HG03025 (cell line): ENCODE results near the gene PF4V1.

ENCODE experiments used
- ATAC-seq: cut with Tn5 transposase; IDR thresholded peaks from one replicate; pipeline ENCODE4 v1.9.1; 2021; ENCODE audit warnings: mild to moderate bottlenecking, moderate library complexity; ENCODE audit not compliant: unreplicated experiment, low FRiP score

Gene PF4V1, protein sequence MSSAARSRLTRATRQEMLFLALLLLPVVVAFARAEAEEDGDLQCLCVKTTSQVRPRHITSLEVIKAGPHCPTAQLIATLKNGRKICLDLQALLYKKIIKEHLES

DNA sequence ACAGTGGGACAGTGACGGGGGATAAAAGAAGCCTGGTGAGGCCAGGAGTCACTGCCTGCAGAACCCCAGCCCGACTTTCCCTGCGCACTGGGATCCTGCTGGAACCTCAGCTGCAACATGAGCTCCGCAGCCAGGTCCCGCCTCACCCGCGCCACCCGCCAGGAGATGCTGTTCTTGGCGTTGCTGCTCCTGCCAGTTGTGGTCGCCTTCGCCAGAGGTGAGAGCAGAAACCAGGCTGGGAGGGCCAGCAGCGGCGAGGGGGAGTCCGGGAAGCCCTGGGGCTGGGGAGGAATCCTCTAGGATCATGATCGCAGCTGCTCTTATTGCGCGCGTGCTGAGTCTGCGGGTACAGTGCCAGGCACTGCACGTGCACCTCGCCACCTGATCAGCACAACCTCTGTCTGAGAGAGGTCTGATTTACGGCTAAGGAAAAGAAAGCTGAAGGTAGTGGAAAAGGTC, at the start of gene PF4V1:
TSS of gene PF4V1 (plus strand) at position 51 of the 459 bp plus-strand sequence. CDS start at position 118, 67 bp downstream.
- no peak for ATAC-seq

DNA sequence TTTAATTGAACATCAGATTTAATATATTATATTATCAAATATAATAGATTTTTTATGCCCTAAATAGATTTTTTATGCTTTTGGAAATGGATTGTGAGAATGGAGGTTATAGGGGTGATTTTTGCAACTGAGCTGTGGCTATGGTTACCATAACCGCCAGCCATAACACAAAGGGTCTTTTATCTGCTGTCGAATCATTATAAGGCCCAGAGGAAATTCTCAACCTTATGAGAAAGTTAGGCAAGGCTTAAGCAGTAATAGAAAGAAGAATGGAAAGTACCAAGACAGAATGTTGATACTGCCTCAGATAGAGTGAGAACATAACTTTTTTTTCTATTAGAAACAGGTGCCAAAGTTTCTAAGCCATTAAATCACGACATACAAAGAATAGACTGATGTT, 42.9 kb upstream of the PF4V1 start:
- ATAC-seq, result no peak

DNA sequence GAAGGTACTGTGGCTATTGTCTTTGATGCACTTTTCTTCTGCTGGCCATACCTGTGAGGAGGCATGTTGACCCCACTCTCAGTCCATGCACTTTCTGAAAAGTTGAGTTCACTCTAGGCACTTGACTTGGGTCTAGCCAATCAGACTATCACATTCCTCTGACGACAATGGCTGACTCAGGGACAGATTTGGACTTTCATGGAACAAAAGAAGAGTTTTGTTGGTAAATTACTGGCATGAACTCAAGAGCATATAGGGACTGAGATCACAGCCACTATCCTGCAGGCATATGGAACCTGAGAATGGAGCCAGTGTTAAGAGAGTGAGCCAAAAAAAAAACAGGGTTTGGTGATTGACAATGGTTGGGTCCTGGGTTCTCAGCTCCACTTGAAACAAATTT, 41.3 kb upstream of the PF4V1 start:
- no peak for ATAC-seq

DNA sequence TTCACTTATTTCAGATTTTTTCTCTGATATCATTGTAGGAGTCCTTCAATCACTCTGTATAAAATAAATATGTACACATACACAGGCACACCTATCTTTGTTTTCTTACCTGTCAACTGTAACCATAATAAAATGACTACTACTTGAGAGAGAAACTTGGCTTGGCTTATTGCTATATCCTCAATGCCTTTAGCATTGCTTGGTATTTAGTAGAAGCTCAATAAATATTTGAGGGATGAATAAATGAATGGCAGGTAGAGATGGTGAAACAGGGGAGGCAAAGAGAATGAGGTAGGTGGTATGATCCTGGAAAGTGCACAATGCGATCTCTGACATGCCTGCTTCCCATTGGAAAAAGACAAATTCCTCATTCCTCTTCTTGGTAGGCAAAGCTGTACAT, 38.4 kb upstream of the PF4V1 start:
- ATAC-seq, result no peak

DNA sequence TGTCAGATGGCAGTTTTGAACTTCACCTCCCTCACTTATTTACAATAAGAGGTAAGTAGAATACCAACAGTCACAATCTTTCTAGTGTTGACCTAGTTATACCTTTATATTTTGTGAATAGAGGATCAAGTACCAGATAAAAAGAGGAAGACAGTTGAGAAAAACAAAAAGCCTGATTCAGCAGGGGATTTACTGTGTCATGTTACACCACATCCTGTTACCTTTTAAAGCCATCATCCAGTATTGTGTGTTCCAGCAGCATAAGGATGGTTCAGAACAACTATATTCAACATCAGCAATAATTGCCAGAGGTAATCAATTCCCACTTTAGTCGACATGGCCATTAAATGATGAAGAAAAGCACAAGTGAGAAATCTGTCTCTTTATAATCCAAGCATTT, 38.0 kb upstream of the PF4V1 start:
- ATAC-seq, result no peak

DNA sequence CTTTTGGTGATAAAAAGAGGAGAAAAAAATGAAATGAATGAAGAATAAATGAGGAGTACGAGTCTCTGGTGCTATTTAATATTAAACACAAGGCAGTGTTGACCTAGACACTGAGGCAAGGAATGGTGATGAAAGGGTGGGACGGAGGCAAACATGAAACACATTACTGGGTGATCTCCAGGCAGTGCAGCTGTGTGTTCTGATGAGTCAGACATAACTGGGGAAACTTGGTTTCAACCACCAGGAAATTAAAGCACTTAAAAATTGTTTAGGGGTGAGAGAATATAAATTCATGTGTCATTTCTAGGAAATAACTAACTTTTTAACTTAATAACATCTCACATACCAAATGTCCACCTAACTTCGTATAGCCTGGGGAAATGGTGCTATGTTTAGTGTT, 36.3 kb upstream of the PF4V1 start:
- ATAC-seq, result no peak

DNA sequence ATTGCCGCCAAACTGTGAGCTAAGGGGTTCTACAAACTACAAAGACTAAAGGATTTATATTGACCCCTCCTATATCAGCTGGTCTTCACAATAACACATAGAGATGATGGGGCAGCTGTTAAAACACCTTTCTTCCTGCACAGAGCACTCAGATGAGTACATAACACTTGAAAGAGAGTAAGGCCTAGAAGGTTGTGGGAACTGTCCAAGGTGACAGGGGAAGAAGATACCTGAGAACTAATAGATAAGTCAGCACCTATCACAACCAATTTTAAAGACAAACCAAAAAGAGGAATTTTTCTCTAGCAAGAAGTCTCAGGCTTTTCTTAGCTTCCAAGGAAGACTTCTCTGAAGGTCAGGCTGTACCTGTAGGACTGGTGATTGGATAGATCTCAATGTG, 35.8 kb upstream of the PF4V1 start:
- ATAC-seq, result no peak

DNA sequence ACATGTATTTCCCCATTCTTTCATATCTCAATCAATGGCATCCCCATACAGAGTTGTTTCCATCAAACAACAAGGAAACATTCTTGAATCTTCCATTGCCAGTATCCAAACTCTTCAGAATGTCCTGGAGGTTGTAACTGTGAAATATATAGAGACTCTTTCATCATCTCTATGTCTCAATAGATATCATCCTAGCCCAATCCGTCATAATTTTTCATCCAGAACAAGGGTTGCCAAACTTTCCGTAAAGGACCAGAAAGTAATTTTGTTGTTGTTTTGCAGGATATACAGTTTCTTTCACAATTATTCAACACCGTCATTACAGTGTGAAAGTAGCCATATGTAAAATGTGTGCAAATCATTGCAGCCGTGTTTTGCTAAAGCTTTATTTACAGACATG, 31.8 kb upstream of the PF4V1 start:
- ATAC-seq, result no peak

DNA sequence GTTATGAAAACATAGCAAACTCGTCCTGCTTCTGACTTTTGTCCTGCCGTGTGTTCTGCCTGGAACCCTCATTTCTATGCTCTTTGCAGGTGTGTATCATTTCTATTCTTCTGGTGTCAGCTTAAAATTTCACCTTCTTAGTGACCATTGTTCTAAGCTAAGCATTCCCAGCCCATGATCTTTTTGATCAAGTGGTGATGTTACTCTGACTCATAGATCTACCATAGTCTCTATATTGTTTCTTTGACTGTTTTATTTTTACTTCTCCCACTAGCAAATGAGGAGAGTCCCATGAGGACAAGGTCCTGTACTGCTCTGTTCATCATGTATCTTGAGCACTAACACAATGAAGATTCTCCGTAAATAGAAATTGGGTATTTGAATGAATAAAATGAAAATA, 30.7 kb upstream of the PF4V1 start:
- no peak for ATAC-seq

DNA sequence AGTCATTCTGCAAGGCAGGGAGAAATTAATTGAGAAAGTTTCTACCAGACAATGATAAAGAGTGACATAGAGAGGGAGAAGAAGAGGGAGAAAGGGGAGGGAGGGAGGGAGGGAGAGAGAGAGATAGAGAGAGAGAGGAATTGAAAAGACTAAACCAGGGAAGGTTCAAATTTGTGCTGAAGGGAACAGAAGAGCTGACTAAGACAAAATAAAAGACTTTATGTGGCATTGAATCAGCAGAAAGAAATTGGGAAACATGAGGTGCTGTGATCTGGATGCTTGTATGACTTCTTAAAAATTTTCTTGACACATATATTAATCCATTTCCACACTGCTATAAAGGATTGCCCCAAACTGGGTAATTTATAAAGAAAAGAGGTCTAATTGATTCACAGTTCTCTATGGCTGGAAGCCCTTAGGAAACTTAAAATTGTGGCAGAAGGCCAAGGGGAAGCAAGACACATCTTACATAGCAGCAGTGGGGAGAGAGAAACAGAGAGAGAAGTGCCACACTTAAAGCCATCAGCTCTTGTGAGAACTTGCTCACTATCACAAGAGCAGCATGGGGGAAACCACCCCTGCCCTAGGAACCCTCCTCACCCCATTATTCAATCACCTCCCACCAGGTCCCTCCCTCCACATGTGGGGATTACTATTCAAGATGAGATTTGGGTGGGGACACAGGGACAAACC, 30.1 kb upstream of the PF4V1 start:
- ATAC-seq, result no peak

DNA sequence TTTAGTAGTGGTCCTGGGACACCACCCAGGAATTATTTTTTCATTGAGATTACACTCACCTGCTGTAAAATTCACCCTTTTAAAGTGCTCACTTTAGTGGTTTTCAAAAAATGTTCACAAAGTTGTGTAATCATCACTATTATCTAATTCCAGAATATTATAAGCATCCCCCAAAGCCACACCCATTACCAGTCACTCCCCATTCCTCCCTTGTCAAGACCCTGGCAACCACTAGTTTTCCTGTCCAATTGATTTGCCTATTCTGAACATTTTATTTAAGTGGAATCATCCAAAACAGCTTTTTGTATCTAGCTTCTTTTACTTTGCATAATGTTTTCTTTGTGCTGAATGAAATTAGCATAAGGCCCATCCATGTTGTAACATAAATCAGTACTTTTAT, 29.3 kb upstream of the PF4V1 start:
- no peak for ATAC-seq

DNA sequence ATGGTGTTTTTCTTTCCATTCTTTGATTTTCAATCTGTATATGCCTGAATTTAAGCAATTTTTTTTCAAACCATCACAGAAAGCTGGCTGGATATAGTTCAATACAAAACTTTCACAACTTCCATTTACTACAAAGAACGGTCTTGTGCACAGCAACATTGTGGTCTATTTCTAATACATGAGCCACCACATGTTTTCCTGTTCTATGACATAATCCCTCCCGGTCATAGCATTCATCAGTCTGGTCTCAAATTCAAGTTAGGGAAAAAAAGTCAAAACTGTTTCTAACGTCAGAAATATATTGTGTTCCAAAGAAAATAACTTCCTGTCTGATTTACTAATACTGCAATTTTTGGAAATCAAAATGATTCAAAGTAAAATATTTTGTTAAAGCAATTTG, 24.1 kb upstream of the PF4V1 start:
- no peak for ATAC-seq

DNA sequence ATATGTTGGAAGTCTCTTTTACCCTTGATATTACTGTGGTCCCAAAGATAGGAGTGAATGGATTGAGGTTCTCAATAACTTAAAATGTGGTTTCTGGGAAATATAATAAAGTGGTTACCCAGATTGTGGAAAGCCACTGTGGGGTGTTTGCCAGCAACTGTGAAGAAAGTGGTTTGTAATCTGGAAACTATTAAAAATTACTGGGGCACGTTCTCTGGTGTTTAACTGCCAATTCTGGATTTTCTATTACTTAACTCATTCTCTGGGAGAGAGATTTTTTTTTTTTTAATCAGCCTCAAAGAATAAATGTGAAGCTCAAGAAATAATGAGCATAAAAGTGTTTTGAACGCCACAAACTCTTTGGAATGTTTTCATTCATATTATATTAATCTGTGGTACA, 21.5 kb upstream of the PF4V1 start:
- no peak for ATAC-seq

DNA sequence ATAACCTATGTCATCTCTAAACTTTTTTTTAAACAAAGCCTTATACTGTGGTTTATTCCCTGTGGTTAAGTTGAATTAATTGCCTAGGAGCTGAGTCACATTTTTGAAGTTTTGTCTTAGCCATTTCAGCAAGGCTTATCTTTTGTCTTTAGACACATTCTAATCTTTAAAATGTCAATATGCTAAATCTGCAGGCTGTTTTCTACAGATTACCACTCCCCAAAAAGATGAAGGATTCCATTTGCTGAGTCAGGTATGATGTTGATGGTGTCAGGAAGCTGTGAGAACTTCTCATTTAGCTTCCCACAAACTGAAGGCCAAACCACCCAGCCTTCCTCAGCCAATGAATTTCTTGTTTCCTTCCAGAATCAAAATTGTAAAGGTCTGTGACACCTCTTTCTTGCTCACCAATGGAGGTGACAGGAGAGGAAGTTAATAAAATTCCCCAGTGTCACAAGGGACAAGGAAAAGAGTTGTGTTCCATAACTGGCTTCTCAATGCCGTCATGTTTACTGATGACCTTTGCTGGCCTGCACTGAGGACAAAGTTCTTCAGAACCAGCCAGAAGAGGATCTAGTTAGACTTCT, 20.4 kb upstream of the PF4V1 start:
- no peak for ATAC-seq

DNA sequence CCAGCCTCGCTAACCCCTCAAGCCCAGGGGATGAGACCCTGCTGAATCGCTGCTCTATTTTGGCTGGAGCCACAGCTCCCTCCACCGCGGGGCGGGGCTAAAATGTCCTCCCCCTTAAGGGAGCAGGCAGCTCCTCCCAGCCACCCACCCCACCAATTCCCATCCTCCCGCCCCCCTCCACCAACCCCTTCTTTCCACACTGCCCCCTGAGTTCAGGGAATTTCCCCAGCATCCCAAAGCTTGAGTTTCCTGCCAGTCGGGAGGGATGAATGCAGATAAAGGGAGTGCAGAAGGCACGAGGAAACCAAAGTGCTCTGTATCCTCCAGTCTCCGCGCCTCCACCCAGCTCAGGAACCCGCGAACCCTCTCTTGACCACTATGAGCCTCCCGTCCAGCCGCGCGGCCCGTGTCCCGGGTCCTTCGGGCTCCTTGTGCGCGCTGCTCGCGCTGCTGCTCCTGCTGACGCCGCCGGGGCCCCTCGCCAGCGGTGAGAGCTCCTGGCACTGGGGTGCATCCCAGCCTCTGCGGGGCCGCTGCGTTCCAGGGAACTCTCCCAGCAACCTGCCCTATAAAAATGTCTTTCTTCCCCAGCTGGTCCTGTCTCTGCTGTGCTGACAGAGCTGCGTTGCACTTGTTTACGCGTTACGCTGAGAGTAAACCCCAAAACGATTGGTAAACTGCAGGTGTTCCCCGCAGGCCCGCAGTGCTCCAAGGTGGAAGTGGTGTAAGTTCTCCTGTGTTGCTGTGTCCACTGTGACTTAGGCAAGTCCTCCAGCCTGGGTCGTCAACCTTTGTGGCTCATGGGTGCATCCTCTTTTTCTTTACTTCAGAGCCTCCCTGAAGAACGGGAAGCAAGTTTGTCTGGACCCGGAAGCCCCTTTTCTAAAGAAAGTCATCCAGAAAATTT, 16.5 kb upstream of the PF4V1 start, which contains the start of gene CXCL6:
TSS of gene CXCL6 (plus strand) at position 306 of the 907 bp plus-strand sequence. CDS start at position 379, 73 bp downstream.
- no peak for ATAC-seq

DNA sequence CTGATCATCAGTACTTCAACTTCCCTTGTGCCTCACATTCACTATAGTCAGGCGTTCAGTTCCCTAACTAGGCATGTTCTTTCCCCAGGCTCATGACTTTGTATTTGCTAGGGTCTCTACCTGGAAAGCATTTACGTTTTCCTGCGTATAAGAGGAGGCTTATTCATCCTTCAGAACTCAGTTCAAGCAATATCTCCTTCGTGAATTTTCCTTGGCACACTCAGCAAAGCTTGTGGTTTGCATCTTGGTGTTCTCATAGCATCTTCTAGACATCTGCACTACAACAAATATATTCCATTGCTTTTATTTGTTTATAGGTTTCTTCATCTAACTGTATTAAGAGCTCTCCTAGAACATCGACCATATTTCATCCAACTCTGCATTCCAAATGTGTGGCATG, 14.0 kb upstream of the PF4V1 start:
- no peak for ATAC-seq

DNA sequence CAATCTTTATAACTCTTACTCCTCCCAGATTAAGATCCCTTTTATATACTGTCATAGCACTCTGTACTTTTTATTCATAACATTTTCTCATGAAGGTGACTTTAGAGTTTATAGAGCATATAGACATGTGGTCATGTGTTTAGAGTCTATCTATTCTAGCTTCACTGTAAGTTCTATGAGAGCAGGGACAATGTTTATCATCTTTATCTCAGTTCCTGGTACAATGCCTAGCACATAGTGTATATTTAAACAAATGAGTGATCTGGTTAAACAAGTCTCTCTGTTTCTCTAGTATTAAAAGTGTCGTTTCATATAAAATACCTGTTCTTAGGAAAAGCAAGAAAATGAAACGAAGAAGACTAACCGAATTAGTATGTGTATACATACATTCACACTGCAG, 13.4 kb upstream of the PF4V1 start:
- ATAC-seq, result no peak

DNA sequence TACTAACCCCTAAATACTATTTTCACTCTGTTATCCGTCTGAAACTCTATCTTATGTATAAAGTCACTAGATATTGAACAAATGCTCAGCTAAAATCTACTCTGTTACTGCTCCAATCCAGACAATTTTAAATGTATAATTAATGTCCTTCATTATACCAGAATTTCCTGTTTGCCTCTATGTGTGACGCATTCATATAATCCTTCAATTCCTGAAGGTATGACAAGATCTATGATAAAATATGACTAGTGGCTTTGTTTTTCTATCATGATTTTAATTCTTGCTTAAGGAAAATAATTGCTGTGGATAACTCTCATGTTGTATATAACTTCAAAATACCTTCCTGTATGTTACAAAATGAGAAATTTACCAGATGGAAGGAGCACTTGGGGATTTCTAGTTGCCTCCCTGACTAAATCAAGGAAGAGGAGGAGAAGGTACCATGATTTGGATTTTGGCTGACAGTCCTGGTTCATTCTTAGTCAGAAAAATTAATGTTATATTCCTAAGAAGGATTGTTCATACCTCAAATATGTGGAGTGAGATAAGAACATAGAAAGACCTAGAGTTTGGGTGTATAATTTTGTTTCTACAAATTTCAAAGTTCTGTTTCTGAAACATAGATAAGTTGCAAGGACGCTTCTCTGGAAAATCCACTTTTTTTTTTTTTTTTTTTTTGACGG, 11.7 kb upstream of the PF4V1 start:
- no peak for ATAC-seq

DNA sequence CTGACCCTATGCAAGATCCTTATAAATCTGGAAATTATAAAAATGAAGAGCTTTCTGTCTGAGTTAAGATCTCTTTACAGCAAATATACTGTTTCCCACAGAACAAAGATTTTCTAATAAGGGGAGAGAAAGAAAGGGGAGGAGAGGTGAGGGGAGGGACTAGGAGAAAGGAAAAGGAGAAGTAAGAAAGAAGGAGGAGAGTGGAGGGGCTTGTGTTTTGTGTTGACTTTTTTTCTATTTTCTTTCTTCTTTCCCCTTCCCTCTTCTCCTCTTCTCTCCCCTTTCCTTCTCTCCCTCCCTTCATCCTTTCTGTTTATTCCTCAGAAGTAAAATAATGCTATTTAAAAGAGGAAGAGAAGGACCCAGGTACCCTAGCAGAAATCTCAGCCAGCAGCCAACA, 10.4 kb upstream of the PF4V1 start:
- no peak for ATAC-seq

DNA sequence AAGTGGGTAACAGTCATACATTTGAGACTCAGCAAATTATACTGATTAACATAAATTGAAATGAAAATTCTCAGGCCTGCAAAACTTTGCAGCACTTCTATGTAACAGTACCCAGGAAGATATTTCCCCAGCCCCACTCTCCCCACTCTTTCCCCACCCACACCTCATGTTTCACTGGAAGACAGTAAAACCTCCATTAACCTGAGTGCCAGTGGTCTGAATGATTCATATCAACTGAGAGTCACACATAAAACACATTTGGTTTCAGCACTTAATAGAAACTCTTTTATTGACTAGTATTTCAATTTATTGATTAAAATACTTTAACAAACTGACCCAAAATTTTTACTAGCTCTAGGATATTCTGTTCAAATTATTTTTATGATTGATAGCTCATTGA, 9.7 kb upstream of the PF4V1 start:
- ATAC-seq, result no peak

DNA sequence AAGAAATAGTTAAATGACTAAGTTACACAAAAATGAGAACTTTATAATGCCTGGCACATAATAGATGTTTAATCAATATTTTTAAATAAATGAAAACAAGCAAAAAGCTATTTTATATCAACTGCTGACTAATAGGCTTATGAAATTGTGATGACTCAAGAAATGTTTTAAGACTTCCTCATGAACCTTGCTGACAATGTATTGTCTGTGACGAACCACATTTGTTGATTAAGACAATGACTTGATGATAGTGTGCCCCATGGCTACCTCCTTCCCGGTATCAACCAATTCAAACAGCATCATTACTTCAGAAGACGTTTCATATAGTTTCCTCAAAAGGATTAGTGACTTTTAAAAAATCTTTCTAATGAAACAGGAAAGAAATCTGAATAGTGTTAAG, 8.8 kb upstream of the PF4V1 start:
- no peak for ATAC-seq
